ENCODE data around the gene SLC22A14. TPM values are rescaled to one million over a fixed set of nuclear protein-coding genes. Genes with fewer than 3 reads are reported as not detected.
A peak's percentile ranks its signal among the peaks of the same experiment; 100 is the strongest.
"Not testable (repeated sequence)": the region's sequence is repeated elsewhere in the genome, so short reads cannot be mapped to it uniquely, and the experiment has no call there.

The SLC22A14 gene
- total RNA-seq, 1 experiment from 2014 or later, result 0.03 TPM

- peak; percentile 61 for DNase-seq
- no peaks in the 10 kb centered on the region for H3K27me3 ChIP-seq (ENCODE audit: control insufficient read depth, insufficient read depth, low read length)
- no peaks in the 10 kb centered on the region for H3K36me3 ChIP-seq (replicated peaks; ENCODE audit: control insufficient read depth, insufficient read depth, low read length)
- H3K4me3 ChIP-seq (ENCODE audit: insufficient read depth, low read depth, low read length), result no peak overlapping the region
These were observed 32.1 kb downstream of the SLC22A14 start for GRCh38 chr3:38314112-38314763.

GRCh38 chr3:38314764-38315487 lies 32.8 kb downstream of the SLC22A14 start:
- H3K36me3 ChIP-seq (replicated peaks; ENCODE audit: control insufficient read depth, insufficient read depth, low read length), result no peaks in the 10 kb centered on the region
- H3K27me3 ChIP-seq (ENCODE audit: control insufficient read depth, insufficient read depth, low read length), result no peaks in the 10 kb centered on the region
- no peak overlapping the region for H3K4me3 ChIP-seq (ENCODE audit: insufficient read depth, low read depth, low read length)
- peak; percentile 49 for DNase-seq

GRCh38 chr3:38315488-38316230 lies 33.6 kb downstream of the SLC22A14 start:
- H3K36me3 ChIP-seq (replicated peaks; ENCODE audit: control insufficient read depth, insufficient read depth, low read length), result no peaks in the 10 kb centered on the region
- no peak overlapping the region for H3K4me3 ChIP-seq (ENCODE audit: insufficient read depth, low read depth, low read length)
- H3K27me3 ChIP-seq (ENCODE audit: control insufficient read depth, insufficient read depth, low read length), result no peaks in the 10 kb centered on the region
- no peak for DNase-seq

DNA sequence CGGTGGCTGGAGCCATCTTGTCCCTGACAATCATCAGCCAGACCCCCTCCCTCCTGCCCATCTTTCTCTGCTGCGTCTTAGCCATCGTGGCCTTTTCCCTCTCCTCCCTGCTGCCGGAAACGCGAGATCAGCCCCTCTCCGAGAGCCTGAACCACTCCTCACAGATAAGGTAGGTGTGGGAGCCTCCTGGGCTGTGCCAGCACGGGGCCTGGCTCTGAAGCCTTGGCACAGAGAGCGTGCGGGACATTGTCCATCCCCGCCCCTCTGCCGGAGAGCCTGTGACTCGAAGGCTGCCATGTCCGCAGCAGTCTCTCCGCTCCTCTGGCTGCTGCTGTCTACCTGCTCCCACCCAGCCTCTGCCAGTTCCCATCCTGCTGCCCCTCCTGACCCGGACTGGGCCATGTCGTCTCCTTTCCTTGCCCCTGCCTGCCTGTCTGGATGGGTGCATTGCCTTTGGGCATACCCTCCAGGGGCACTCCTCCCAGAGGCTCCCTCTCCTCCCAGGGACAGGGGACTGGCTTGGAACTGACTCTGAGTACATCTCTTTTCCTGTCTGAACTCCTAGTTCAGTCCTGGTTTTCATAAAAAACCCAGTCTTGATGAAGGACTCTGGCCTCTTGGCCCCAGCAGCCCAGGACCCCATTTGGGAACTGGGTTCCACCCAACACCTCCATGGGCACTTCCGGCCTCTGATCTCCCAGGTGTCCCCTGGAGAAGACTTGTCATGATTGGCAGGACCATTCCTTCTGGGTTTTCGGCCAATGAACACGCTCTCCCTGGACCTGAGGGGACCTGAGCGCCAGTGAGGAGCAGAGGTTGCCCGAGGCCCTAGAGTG lies 34.5 kb downstream of the SLC22A14 start:
- no peaks in the 10 kb centered on the region for H3K36me3 ChIP-seq (replicated peaks; ENCODE audit: control insufficient read depth, insufficient read depth, low read length)
- no peaks in the 10 kb centered on the region for H3K27me3 ChIP-seq (ENCODE audit: control insufficient read depth, insufficient read depth, low read length)
- H3K4me3 ChIP-seq (ENCODE audit: insufficient read depth, low read depth, low read length), result no peak overlapping the region
- DNase-seq, result no peak

DNA sequence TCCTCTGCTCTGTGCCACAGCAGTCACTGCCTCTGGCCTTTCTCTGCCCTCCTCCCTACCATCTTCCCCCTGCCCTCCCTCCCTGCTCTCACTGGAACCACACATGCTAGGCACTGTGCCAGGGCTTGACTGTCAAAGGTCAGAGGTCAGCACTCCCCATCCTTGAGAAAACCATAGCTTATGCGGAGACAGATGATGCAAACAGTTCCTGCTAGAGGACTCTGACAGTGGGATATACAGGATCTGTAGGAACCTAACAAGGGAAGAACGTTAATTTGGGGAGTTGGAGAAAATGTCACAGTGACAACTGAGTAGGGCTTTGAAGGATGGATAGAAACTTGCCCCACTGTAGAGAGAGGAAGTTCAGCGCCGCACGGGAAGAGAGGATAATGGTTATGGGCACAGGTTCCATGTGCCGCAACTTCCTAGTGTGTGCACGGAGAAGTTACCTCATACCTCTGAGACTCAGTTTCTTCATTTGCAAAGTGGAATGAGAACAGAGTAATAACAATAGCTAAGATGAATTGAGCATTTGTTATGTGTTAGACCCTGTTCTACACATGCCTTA lies 35.2 kb downstream of the SLC22A14 start:
- DNase-seq, result no peak

DNA sequence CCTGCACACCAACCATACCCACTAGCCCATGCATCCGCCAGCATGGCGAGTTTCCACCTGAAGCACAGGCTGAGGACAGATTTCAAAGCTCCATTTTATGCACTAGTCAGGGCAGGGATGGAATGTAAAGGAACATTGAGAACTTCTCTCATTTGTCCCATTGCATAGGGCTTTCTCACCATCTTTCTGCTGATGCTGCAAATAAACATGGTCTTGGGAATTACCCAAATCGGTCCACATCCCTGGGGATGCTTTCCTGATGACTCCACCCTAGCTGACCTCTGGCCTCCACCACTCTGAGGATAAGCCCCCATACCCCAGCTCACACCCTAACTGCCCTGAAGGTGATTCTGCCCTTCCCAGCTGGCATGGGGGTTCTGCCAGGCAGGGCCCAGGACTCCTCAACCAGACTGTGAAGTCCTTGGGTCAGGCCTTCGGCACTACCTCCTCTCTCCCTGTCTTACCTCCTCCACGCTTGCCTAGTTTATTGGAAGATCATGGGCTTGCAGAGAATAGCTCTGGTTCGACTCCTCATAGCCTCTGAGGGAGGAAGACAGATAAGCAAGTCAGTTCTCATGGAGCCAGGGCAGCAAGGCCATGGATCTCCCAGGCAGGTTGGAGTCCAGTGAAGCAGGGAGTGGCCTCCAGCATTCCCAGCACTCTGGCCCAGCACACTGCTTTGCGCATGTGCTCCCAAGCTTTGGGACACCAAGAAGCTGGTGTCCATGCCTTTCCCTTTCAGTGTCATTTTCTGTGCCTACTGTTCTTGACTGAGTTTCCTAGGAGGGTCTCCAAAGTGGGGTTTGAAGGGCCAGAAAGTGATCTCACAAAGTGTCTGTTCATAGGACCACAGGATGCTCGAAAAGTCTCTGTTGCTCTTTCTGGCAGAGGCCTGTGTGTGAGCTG lies 36.9 kb downstream of the SLC22A14 start:
- H3K27me3 ChIP-seq (ENCODE audit: control insufficient read depth, insufficient read depth, low read length), result no peaks in the 10 kb centered on the region
- H3K4me3 ChIP-seq (ENCODE audit: insufficient read depth, low read depth, low read length), result no peak overlapping the region
- no peak for DNase-seq
- no peaks in the 10 kb centered on the region for H3K36me3 ChIP-seq (replicated peaks; ENCODE audit: control insufficient read depth, insufficient read depth, low read length)

More for the DNA sequence above, 35.2 kb downstream of the SLC22A14 start:
- Histone ChIP-seq H3K27me3 (ENCODE audit: control insufficient read depth, insufficient read depth, low read length) (no peaks in the 10 kb centered on the region), H3K36me3 (replicated peaks; ENCODE audit: control insufficient read depth, insufficient read depth, low read length) (no peaks in the 10 kb centered on the region), H3K4me3 (ENCODE audit: insufficient read depth, low read depth, low read length) (no peak overlapping the region)

DNA sequence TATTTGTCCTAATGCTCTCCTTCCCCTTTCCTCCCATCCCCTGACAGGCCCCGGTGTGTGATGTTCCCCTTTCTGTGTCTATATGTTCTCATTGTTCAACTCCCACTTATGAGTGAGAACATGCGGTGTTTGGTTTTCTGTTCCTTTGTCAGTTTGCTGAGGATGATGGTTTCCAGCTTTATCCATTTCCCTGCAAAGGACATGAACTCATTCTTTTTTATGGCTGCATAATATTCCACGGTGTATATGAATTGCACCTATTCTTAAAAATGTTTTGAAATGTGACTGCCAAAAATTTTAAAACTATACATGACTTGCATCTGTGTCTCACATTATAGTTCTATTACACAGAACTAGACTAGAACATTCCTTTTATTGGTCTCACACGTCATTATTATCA lies 38.5 kb downstream of the SLC22A14 start:
- not testable (repeated sequence) for H3K36me3 ChIP-seq (replicated peaks; ENCODE audit: control insufficient read depth, insufficient read depth, low read length); H3K27me3 ChIP-seq (ENCODE audit: control insufficient read depth, insufficient read depth, low read length); DNase-seq; H3K4me3 ChIP-seq (ENCODE audit: insufficient read depth, low read depth, low read length)

DNA sequence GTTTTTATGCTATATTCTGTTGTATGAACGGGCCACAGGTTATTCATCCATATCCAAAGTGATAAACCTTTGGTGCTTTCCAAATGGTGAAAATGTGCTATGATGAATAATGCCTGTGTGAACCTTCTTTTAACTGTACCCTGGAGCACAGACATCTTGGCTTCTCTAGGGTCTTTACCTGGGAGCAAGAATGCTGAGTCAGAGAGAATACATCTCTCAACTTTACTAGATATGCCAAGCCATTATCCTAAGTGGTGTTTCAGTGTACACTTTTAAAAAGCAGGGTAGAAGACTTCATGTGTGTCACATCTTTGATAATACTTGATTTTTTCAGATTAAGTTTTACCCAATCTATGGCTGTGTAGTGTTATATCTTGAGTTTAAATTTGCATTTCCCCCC lies 41.0 kb downstream of the SLC22A14 start:
- H3K4me3 ChIP-seq (ENCODE audit: insufficient read depth, low read depth, low read length), result no peak overlapping the region
- H3K27me3 ChIP-seq (ENCODE audit: control insufficient read depth, insufficient read depth, low read length), result no peaks in the 10 kb centered on the region
- H3K36me3 ChIP-seq (replicated peaks; ENCODE audit: control insufficient read depth, insufficient read depth, low read length), result no peaks in the 10 kb centered on the region
- no peak for DNase-seq

DNA sequence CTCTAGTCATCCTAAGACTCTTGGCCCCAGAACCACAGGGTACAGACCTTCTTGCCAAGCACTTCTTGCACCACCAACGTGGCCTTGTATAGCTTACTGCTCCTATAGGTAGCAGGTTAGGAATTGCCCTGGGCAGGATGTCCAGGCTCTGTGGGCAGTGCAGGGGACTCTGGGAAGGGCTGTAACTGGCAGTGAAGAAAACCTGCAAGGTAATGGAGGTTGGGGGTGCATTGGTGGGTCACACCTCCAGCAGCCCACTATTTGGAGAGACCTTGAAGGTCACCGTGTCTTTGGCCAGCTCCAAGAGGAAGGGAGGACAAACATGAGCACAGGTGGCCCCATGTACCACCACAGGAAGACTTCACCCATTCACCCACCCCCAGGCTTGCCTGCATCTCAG lies 43.2 kb downstream of the SLC22A14 start:
- no peak for DNase-seq
- no peak overlapping the region for H3K4me3 ChIP-seq (ENCODE audit: insufficient read depth, low read depth, low read length)
- no peaks in the 10 kb centered on the region for H3K36me3 ChIP-seq (replicated peaks; ENCODE audit: control insufficient read depth, insufficient read depth, low read length)
- no peaks in the 10 kb centered on the region for H3K27me3 ChIP-seq (ENCODE audit: control insufficient read depth, insufficient read depth, low read length)

DNA sequence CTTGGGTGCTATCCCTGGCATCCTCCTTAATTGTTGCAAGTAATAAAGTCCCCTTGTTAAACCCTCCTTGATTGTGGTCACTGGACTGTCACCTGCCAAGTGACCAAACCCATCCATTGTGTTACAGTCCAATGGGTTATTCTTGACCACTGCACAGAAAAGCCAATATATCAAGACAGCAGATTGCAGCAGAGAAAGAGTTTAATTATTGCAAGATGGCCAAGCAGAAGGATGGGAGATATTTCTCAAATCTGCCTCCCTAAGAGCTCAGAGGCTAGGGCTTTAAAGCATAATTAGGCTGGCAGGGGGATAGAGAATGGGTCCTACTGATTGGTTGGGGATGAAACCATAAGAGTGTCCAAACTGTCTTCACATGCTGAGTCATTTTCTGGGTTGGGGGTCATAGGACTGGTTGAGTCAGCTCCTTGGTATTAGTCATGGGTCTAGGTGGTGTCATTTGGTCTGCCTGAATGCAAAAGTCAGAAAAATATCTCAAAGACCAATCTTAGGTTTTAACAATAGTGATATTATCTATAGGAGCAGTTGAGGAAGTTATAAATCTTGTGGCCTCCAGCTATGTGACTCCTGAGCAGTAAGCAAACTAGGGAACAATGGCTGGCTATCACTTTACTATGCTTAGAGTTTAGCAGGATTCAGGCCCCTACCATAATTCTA lies 45.4 kb downstream of the SLC22A14 start:
- no peaks in the 10 kb centered on the region for H3K27me3 ChIP-seq (ENCODE audit: control insufficient read depth, insufficient read depth, low read length)
- DNase-seq, result no peak
- no peaks in the 10 kb centered on the region for H3K36me3 ChIP-seq (replicated peaks; ENCODE audit: control insufficient read depth, insufficient read depth, low read length)
- no peak overlapping the region for H3K4me3 ChIP-seq (ENCODE audit: insufficient read depth, low read depth, low read length)

- DNase-seq, result no peak
- Histone ChIP-seq H3K4me3 (ENCODE audit: insufficient read depth, low read depth, low read length) (no peak overlapping the region), H3K36me3 (replicated peaks; ENCODE audit: control insufficient read depth, insufficient read depth, low read length) (no peaks in the 10 kb centered on the region), H3K27me3 (ENCODE audit: control insufficient read depth, insufficient read depth, low read length) (no peaks in the 10 kb centered on the region)
These were observed 49.3 kb downstream of the SLC22A14 start for GRCh38 chr3:38331257-38332022.

GRCh38 chr3:38332201-38332600 lies 50.1 kb downstream of the SLC22A14 start:
- H3K4me3 ChIP-seq (ENCODE audit: insufficient read depth, low read depth, low read length), result no peak overlapping the region
- no peak for DNase-seq
- H3K27me3 ChIP-seq (ENCODE audit: control insufficient read depth, insufficient read depth, low read length), result no peaks in the 10 kb centered on the region
- H3K36me3 ChIP-seq (replicated peaks; ENCODE audit: control insufficient read depth, insufficient read depth, low read length), result no peaks in the 10 kb centered on the region

Measured in H7 (cell line).